HG02970 (cell line): ENCODE data around the gene IMP4.

Experiments used
- ATAC-seq: cut with Tn5 transposase; IDR thresholded peaks from one replicate; pipeline ENCODE4 v1.9.1; 2021; ENCODE audit warnings: mild to moderate bottlenecking, moderate library complexity, moderate number of reproducible peaks; ENCODE audit not compliant: unreplicated experiment, low FRiP score

The IMP4 gene

GRCh38 chr2:130391872-130392670, 49.4 kb downstream of the IMP4 start:
- no peak for ATAC-seq

GRCh38 chr2:130393318-130393910, 50.7 kb downstream of the IMP4 start:
- ATAC-seq = no peak
